MCF 10A (cell line): ENCODE results near the gene UBE2K. TPM values are rescaled to one million over a fixed set of nuclear protein-coding genes. Genes with fewer than 3 reads are reported as not detected.

Source experiments
- Bru-seq: library from RNA; stranded (reverse); fragments of 400-500 nt; gene quantifications from one replicate; lab custom pipeline; 2021; lab: Mats Ljungman, UMichigan
- BruChase-seq, 2 experiments: library from RNA; stranded (reverse); fragments of 400-500 nt; gene quantifications; one replicate each; lab custom pipeline; 2021; lab: Mats Ljungman, UMichigan
- BruUV-seq: library from RNA; stranded (reverse); fragments of 400-500 nt; replicated peaks from 2 replicates; lab custom pipeline; 2021; lab: Mats Ljungman, UMichigan
- CTCF ChIA-PET: fragments of 300-600 bp; sonication (Branson Sonifier 250); formaldehyde crosslinking; extraction: SDS; loops from one replicate; lab custom pipeline; 2021; ENCODE audit warnings: antibody characterized with exemption, inconsistent platforms; lab: Yijun Ruan, JAX
- POLR2A ChIA-PET: fragments of 300-600, 350-650 bp; sonication (Branson Sonifier 250); formaldehyde crosslinking; extraction: SDS; loops from one replicate; lab custom pipeline; 2020; ENCODE audit warnings: antibody characterized with exemption, inconsistent platforms; lab: Yijun Ruan, JAX
- DNase-seq: peaks from one replicate; pipeline ENCODE4 v3.0.0-alpha.2; 2018; ENCODE audit not compliant: unreplicated experiment
- H3K27ac Mint-ChIP-seq: one replicate; pipeline ENCODE4 v1.8.0; 2022; ENCODE audit warnings: mild to moderate bottlenecking, low read depth, mixed read lengths; ENCODE audit not compliant: unreplicated experiment
- H3K27me3 Mint-ChIP-seq: one replicate; pipeline ENCODE4 v1.8.0; 2022; ENCODE audit warnings: mixed read lengths; ENCODE audit not compliant: insufficient read depth, unreplicated experiment
- H3K36me3 Mint-ChIP-seq: one replicate; pipeline ENCODE4 v1.8.0; 2022; ENCODE audit warnings: mild to moderate bottlenecking, moderate library complexity, mixed read lengths; ENCODE audit not compliant: insufficient read depth, unreplicated experiment
- H3K4me1 Mint-ChIP-seq: one replicate; pipeline ENCODE4 v1.8.0; 2022; ENCODE audit warnings: mixed read lengths; ENCODE audit not compliant: insufficient read depth, unreplicated experiment
- H3K4me3 Mint-ChIP-seq: one replicate; pipeline ENCODE4 v1.8.0; 2022; ENCODE audit warnings: mild to moderate bottlenecking, moderate library complexity, mixed read lengths; ENCODE audit not compliant: unreplicated experiment
- H3K9me3 Mint-ChIP-seq: one replicate; pipeline ENCODE4 v1.8.0; 2022; ENCODE audit warnings: mixed read lengths; ENCODE audit not compliant: unreplicated experiment
- CTCF ChIP-seq: fragments of 200-600 bp; IDR thresholded peaks from one replicate; pipeline ENCODE4 v1.8.0; 2022; ENCODE audit warnings: antibody characterized with exemption, mild to moderate bottlenecking; ENCODE audit not compliant: unreplicated experiment
- intact Hi-C: fragments of 100-400 bp; cut with micrococcal nuclease; formaldehyde crosslinking; loops from 2 replicates; pipeline ENCODE4 v1.14.1; 2022
- long read RNA-seq: library from polyadenylated mRNA; stranded (forward); transcript quantifications from one replicate; pipeline ENCODE4 v2.0.0, GENCODE V29; 2022
- total RNA-seq: library from RNA; stranded (reverse); gene quantifications from 2 replicates; pipeline ENCODE4 v1.2.3, GENCODE V29; 2022

The UBE2K gene
- total RNA-seq (117 and 121 TPM in 2 replicates), Bru-seq, nascent RNA (percentile 91 among the genes with signal in this experiment), BruChase-seq, experiment 1, labeled RNA remaining after a 6-hour chase (percentile 94 among the genes with signal in this experiment), BruChase-seq, experiment 2, labeled RNA remaining after a 2-hour chase (percentile 95 among the genes with signal in this experiment)
- long read RNA-seq, full-length matches to known transcripts: 45 of 70 reads
- long read RNA-seq, partial matches to known transcripts: 8 of 70 reads
- long read RNA-seq, other reads (novel, unspliced or antisense): 17 of 70 reads

GRCh38 chr4:39697740-39698423 is at the start of gene UBE2K:
UBE2K (plus strand) TSS chr4:39698136; CDS start chr4:39698328, 192 bp downstream.
- Mint-ChIP-seq H3K4me3 (peak within 1 kb of the TSS; percentile 98), H3K4me1 (peaks cover 17% of the 10 kb centered on the region), H3K36me3 (peaks cover 14% of the 10 kb centered on the region), H3K27ac (peak within 1 kb of the TSS; percentile 97), H3K27me3 (no peaks in the 10 kb centered on the region), H3K9me3 (no peaks in the 10 kb centered on the region)
- BruUV-seq: no TSS peak
- ChIA-PET CTCF (interaction anchor here (0.6 to 1.5 kb wide), 4 partner anchors 34 to 281 kb away, joined by 3 to 8 read pairs (median 4); no protein-coding TSS in a partner anchor), POLR2A (interaction anchor here (0.6 to 4.9 kb wide), 36 partner anchors 8 to 1666 kb away, joined by 3 to 112 read pairs (median 4); partner anchors contain the start of genes LIAS, N4BP2, PDS5A and RPL9)
- peak; percentile 90 for DNase-seq
- intact Hi-C loops: loop anchor here (5.0 to 10.0 kb wide), 5 partner anchors 87 to 627 kb away; partner anchors contain the start of gene N4BP2
- TF ChIP-seq CTCF: no peak

GRCh38 chr4:39648213-39648612 is 49.7 kb upstream of the UBE2K start:
- Mint-ChIP-seq H3K36me3 (peaks cover 6% of the 10 kb centered on the region), H3K27ac (no peak overlapping the region), H3K27me3 (no peaks in the 10 kb centered on the region), H3K4me3 (no peak overlapping the region), H3K4me1 (no peaks in the 10 kb centered on the region), H3K9me3 (no peaks in the 10 kb centered on the region)
- intact Hi-C loops: no loop called here
- CTCF ChIA-PET: no interaction called here
- no TSS peak for BruUV-seq
- DNase-seq: no peak
- TF ChIP-seq CTCF: no peak
- POLR2A ChIA-PET: no interaction called here

GRCh38 chr4:39648827-39649558 is 48.9 kb upstream of the UBE2K start:
- H3K36me3 Mint-ChIP-seq: peaks cover 6% of the 10 kb centered on the region
- CTCF ChIA-PET: no interaction called here
- DNase-seq: no peak
- no peaks in the 10 kb centered on the region for H3K9me3 Mint-ChIP-seq
- H3K27me3 Mint-ChIP-seq: no peaks in the 10 kb centered on the region
- no peaks in the 10 kb centered on the region for H3K4me1 Mint-ChIP-seq
- BruUV-seq: no TSS peak
- no peak overlapping the region for H3K4me3 Mint-ChIP-seq
- POLR2A ChIA-PET: interaction anchor here (1.4 kb wide), 1 partner anchor 11 kb away, joined by 8 read pairs; the partner anchor contains the start of gene SMIM14
- TF ChIP-seq CTCF: no peak
- H3K27ac Mint-ChIP-seq: no peak overlapping the region
- intact Hi-C loops: no loop called here
